B cell (primary cell): Measurements from ENCODE around the gene DNAH2. TPM values are rescaled to one million over a fixed set of nuclear protein-coding genes. Genes with fewer than 3 reads are reported as not detected.

ENCODE experiments used
- ATAC-seq: fragments of 200-7000 bp; cut with Tn5 transposase; one replicate; pipeline ENCODE4 v1.10.0; 2021; ENCODE audit warnings: low read depth, mild to moderate bottlenecking, moderate number of reproducible peaks, moderate library complexity
- CTCF ChIA-PET: fragments of 350-600 bp; sonication (Branson Sonifier 250); formaldehyde crosslinking; loops from one replicate; lab custom pipeline; 2021; ENCODE audit warnings: antibody characterized with exemption, inconsistent platforms; lab: Charles Lee
- POLR2A ChIA-PET: fragments of 350-600 bp; sonication (Branson Sonifier 250); formaldehyde crosslinking; loops from one replicate; lab custom pipeline; 2021; ENCODE audit warnings: antibody characterized with exemption; lab: Charles Lee
- DNase-seq: peaks from one replicate; pipeline ENCODE4 v3.0.0; 2013
- H2AFZ ChIP-seq: 2 replicates; pipeline ENCODE4 v1.6.1; 2012; ENCODE audit warnings: mild to moderate bottlenecking, low read depth, low read length; ENCODE audit not compliant: insufficient read depth, poor library complexity, severe bottlenecking
- H3K27ac ChIP-seq, 2 donors: 1 replicate in 1 of 2; 2 replicates in 1 of 2; pipeline ENCODE4 v1.5.1; 2012 to 2013; ENCODE audit warnings: low read length in 2 of 2, mild to moderate bottlenecking in 2 of 2, moderate library complexity in 1 of 2
- H3K27me3 ChIP-seq, 4 experiments: fragments of 200-600 bp in 1 of 4; sonication (generic) in 1 of 4; replicated peaks in 1 of 4; 1 replicate in 2 of 4; 2 replicates in 2 of 4; pipeline versions ENCODE4 v1.6.1 to v1.7.0; 2013 to 2016; ENCODE audit warnings: low read length in 3 of 4, mild to moderate bottlenecking in 2 of 4, mixed read lengths in 1 of 4, moderate library complexity in 1 of 4; ENCODE audit not compliant: insufficient read depth in 4 of 4, control insufficient read depth in 3 of 4; ENCODE audit errors: control extremely low read depth in 1 of 4
- H3K36me3 ChIP-seq, 2 experiments: replicated peaks in 1 of 2; 1 replicate in 1 of 2; 2 replicates in 1 of 2; pipeline versions ENCODE4 v1.6.1 to v1.7.1; 2013; ENCODE audit warnings: low read length in 1 of 2; ENCODE audit not compliant: insufficient read depth in 2 of 2, control insufficient read depth in 1 of 2; ENCODE audit errors: control extremely low read depth in 1 of 2, extremely low read depth in 1 of 2
- H3K4me1 ChIP-seq, 2 donors: fragments of 200-600 bp in 1 of 2; sonication (generic) in 1 of 2; 1 replicate in 1 of 2; 2 replicates in 1 of 2; pipeline versions ENCODE4 v1.5.1 to v1.6.1; 2013 to 2017; ENCODE audit warnings: low read length in 2 of 2; ENCODE audit not compliant: control insufficient read depth in 2 of 2, insufficient read depth in 2 of 2
- H3K4me2 ChIP-seq: replicated peaks from 2 replicates; pipeline ENCODE3; 2012; ENCODE audit warnings: mild to moderate bottlenecking, low read depth, low read length; ENCODE audit not compliant: poor library complexity, severe bottlenecking
- H3K4me3 ChIP-seq, 5 experiments: fragments of 200-600 bp in 1 of 5; sonication (generic) in 1 of 5; 1 replicate in 3 of 5; 2 replicates in 2 of 5; pipeline versions ENCODE4 v1.5.1 to v1.7.0; 2011 to 2016; ENCODE audit warnings: low read length in 4 of 5, mild to moderate bottlenecking in 4 of 5, low read depth in 2 of 5, control low read depth in 1 of 5, moderate library complexity in 1 of 5; ENCODE audit not compliant: insufficient read depth in 1 of 5; ENCODE audit errors: control extremely low read depth in 1 of 5, extremely low read depth in 1 of 5
- H3K79me2 ChIP-seq: fragments of 200-600 bp; sonication (generic); one replicate; pipeline ENCODE4 v1.6.0; 2016; ENCODE audit warnings: low read length; ENCODE audit not compliant: control insufficient read depth, insufficient read depth
- H3K9ac ChIP-seq: fragments of 200-600 bp; sonication (generic); 2 replicates; pipeline ENCODE4 v1.6.1; 2017; ENCODE audit warnings: mild to moderate bottlenecking, low read length, moderate library complexity
- H3K9me3 ChIP-seq, 3 donors: one replicate each; pipeline versions ENCODE4 v1.6.1 to v1.7.1; 2013; ENCODE audit warnings: low read length in 2 of 3; ENCODE audit not compliant: control insufficient read depth in 2 of 3, insufficient read depth in 1 of 3; ENCODE audit errors: control extremely low read depth in 1 of 3
- H4K20me1 ChIP-seq: 2 replicates; pipeline ENCODE4 v1.6.0; 2012; ENCODE audit warnings: mild to moderate bottlenecking, low read length; ENCODE audit not compliant: insufficient read depth, control insufficient read depth, poor library complexity, severe bottlenecking
- H3K27ac Mint-ChIP-seq: one replicate; pipeline ENCODE4 v1.8.0; 2021; ENCODE audit warnings: mixed read lengths
- H3K27me3 Mint-ChIP-seq: one replicate; pipeline ENCODE4 v1.8.0; 2021; ENCODE audit warnings: mixed read lengths
- H3K4me1 Mint-ChIP-seq: one replicate; pipeline ENCODE4 v1.8.0; 2021; ENCODE audit warnings: mixed read lengths
- H3K4me3 Mint-ChIP-seq: one replicate; pipeline ENCODE4 v1.8.0; 2021; ENCODE audit warnings: mixed read lengths
- H3K9me3 Mint-ChIP-seq: one replicate; pipeline ENCODE4 v1.8.0; 2022; ENCODE audit warnings: mixed read lengths; ENCODE audit not compliant: insufficient read depth
- CTCF ChIP-seq: fragments of 200-600 bp; IDR thresholded peaks from one replicate; pipeline ENCODE4 v1.8.0; 2022; ENCODE audit warnings: antibody characterized with exemption, mild to moderate bottlenecking
- EZH2 ChIP-seq: IDR thresholded peaks from 2 replicates; pipeline ENCODE4 v1.6.1; 2012; ENCODE audit warnings: borderline replicate concordance, low read depth, mild to moderate bottlenecking, moderate library complexity, low read length; ENCODE audit not compliant: insufficient read depth, poor library complexity, severe bottlenecking
- WGBS: methylation state at CpG from one replicate; pipeline ENCODE4 v1.1.5; 2013; ENCODE audit warnings: missing lambda C conversion rate; ENCODE audit not compliant: insufficient coverage; 5-methylcytosine and 5-hydroxymethylcytosine counted together
- intact Hi-C: fragments of 100-400 bp; cut with micrococcal nuclease; formaldehyde crosslinking; loops from one replicate; pipeline ENCODE4 v1.10.0; 2022
- polyA plus RNA-seq: library from polyadenylated mRNA; depleted of rRNA; stranded (reverse); fragments of >200 nt; gene quantifications from 2 replicates; pipeline ENCODE4 v1.2.3, GENCODE V29; 2012
- total RNA-seq, 2 donors: library from RNA; stranded (reverse); fragments of 120-200 nt in 1 of 2; gene quantifications; 1 replicate in 1 of 2; 2 replicates in 1 of 2; pipeline versions ENCODE4 v1.2.3 to v1.2.4, GENCODE V29; 2013 to 2022

DNAH2 gene
- total and polyA plus RNA-seq, 2 donors (not counting 1 experiment from before 2014, with no cell fraction given), result 0.03 TPM; not detected in 1

GRCh38 chr17:7745748-7746470 lies 28.4 kb downstream of the DNAH2 start:
- peaks cover 3% of the 10 kb centered on the region for H3K9me3 Mint-ChIP-seq
- H3K27ac Mint-ChIP-seq, result no peak overlapping the region
- H3K4me3 Mint-ChIP-seq, result no peak overlapping the region
- H3K4me1 Mint-ChIP-seq, result no peaks in the 10 kb centered on the region
- H3K9me3 ChIP-seq, result peaks cover 0 to 3% (median 0%) of the 10 kb centered on the region in 3 donors
- no peaks in the 10 kb centered on the region for H3K4me1 ChIP-seq
- no peaks in the 10 kb centered on the region for H4K20me1 ChIP-seq
- H3K9ac ChIP-seq, result no peak overlapping the region
- no peaks in the 10 kb centered on the region for H3K36me3 ChIP-seq
- WGBS, result 81% methylated on average over 4 of the region's 7 CpGs
- H3K4me3 ChIP-seq, result no peak overlapping the region
- H2AFZ ChIP-seq, result no peak overlapping the region
- ATAC-seq, result no peak
- H3K4me2 ChIP-seq, result no peak overlapping the region
- ChIA-PET CTCF (no interaction called here), POLR2A (no interaction called here)
- intact Hi-C loops, result loop anchor here (10.0 kb wide), 1 partner anchor 139 kb away; the partner anchor contains the start of gene CHD3
- H3K27me3 ChIP-seq, result no peaks in the 10 kb centered on the region
- no peaks in the 10 kb centered on the region for H3K79me2 ChIP-seq
- H3K27ac ChIP-seq, result no peak overlapping the region
- TF ChIP-seq EZH2, result no peak
- TF ChIP-seq CTCF, result no peak
- peaks cover 25% of the 10 kb centered on the region for H3K27me3 Mint-ChIP-seq
- DNase-seq, result no peak

GRCh38 chr17:7747635-7748071 lies 30.1 kb downstream of the DNAH2 start:
- no peak overlapping the region for H3K9ac ChIP-seq
- no peak overlapping the region for H3K4me3 ChIP-seq
- H3K27me3 ChIP-seq, result no peaks in the 10 kb centered on the region
- POLR2A ChIA-PET, result no interaction called here
- H4K20me1 ChIP-seq, result no peaks in the 10 kb centered on the region
- peaks cover 0 to 3% (median 0%) of the 10 kb centered on the region in 3 donors for H3K9me3 ChIP-seq
- peaks cover 3% of the 10 kb centered on the region for H3K9me3 Mint-ChIP-seq
- intact Hi-C loops, result loop anchor here (10.0 kb wide), 1 partner anchor 137 kb away; the partner anchor contains the start of gene CHD3
- no peak overlapping the region for H3K4me2 ChIP-seq
- H3K27ac Mint-ChIP-seq, result no peak overlapping the region
- CTCF ChIA-PET, result interaction anchor here (1.6 kb wide), 1 partner anchor 309 kb away, joined by 3 read pairs; no protein-coding TSS in a partner anchor
- peaks cover 21% of the 10 kb centered on the region for H3K27me3 Mint-ChIP-seq
- 94% methylated on average over 3 of the region's 4 CpGs for WGBS
- TF ChIP-seq EZH2 (no peak), CTCF (no peak)
- no peak overlapping the region for H2AFZ ChIP-seq
- no peaks in the 10 kb centered on the region for H3K4me1 Mint-ChIP-seq
- no peaks in the 10 kb centered on the region for H3K36me3 ChIP-seq
- DNase-seq (no peak), ATAC-seq (no peak)
- no peak overlapping the region for H3K4me3 Mint-ChIP-seq
- no peaks in the 10 kb centered on the region for H3K79me2 ChIP-seq
- H3K27ac ChIP-seq, result no peak overlapping the region
- no peaks in the 10 kb centered on the region for H3K4me1 ChIP-seq
